H1 (cell line): ENCODE measurements around the gene REL. TPM values are rescaled to one million over a fixed set of nuclear protein-coding genes. Genes with fewer than 3 reads are reported as not detected.

Experiments used
- CTCF ChIA-PET: fragments of 300-600 bp; sonication (Branson Sonifier 250); formaldehyde crosslinking; loops from one replicate; lab custom pipeline; 2021; ENCODE audit not compliant: partially characterized antibody; lab: Charles Lee
- POLR2A ChIA-PET: fragments of 300-600 bp; sonication (Branson Sonifier 250); formaldehyde crosslinking; loops from one replicate; lab custom pipeline; 2021; ENCODE audit warnings: inconsistent platforms; ENCODE audit not compliant: partially characterized antibody; lab: Charles Lee
- DNase-seq, 2 experiments: peaks; one replicate each; pipeline versions ENCODE4 v3.0.0 to v3.0.0-alpha.2; 2010 to 2022; ENCODE audit warnings: low spot score in 2 of 2, low read depth in 1 of 2, mixed read lengths in 1 of 2
- FAIRE-seq: peaks from 2 replicates; lab custom pipeline; 2011; peaks lifted over from hg19 to GRCh38; lab: Jason Lieb, UNC
- H2AFZ ChIP-seq: 2 replicates; pipeline ENCODE4 v1.8.1; 2012; ENCODE audit warnings: low read length, inconsistent platforms
- H2AK5ac ChIP-seq: 2 replicates; pipeline ENCODE4 v1.6.1; 2013; ENCODE audit warnings: low read depth, low read length
- H2BK120ac ChIP-seq: replicated peaks from 2 replicates; pipeline ENCODE3; 2013; ENCODE audit warnings: low read depth, low read length, inconsistent platforms
- H2BK12ac ChIP-seq: 2 replicates; pipeline ENCODE4 v1.6.1; 2013; ENCODE audit warnings: low read depth, low read length
- H2BK15ac ChIP-seq: 2 replicates; pipeline ENCODE4 v1.6.1; 2013; ENCODE audit warnings: low read length
- H2BK20ac ChIP-seq: 2 replicates; pipeline ENCODE4 v1.6.1; 2013; ENCODE audit warnings: low read length
- H2BK5ac ChIP-seq: 2 replicates; pipeline ENCODE4 v1.6.1; 2013; ENCODE audit warnings: low read depth, low read length
- H3K14ac ChIP-seq: 2 replicates; pipeline ENCODE4 v1.6.1; 2013; ENCODE audit warnings: inconsistent platforms; ENCODE audit not compliant: insufficient read length
- H3K18ac ChIP-seq: 2 replicates; pipeline ENCODE4 v1.6.1; 2013; ENCODE audit warnings: low read length; ENCODE audit errors: extremely low read depth
- H3K23ac ChIP-seq: 2 replicates; pipeline ENCODE4 v1.6.1; 2013; ENCODE audit warnings: inconsistent platforms; ENCODE audit not compliant: insufficient read length
- H3K23me2 ChIP-seq: 2 replicates; pipeline ENCODE4 v1.6.1; 2013; ENCODE audit warnings: low read depth, low read length
- H3K27ac ChIP-seq: 2 replicates; pipeline ENCODE4 v1.6.1; 2011; ENCODE audit warnings: low read depth, low read length, inconsistent platforms
- H3K27me3 ChIP-seq, 4 experiments: replicated peaks in 1 of 4; 1 replicate in 1 of 4; 2 replicates in 3 of 4; pipeline versions ENCODE4 v1.6.1 to v1.8.1; 2011 to 2013; ENCODE audit warnings: low read length in 3 of 4, mild to moderate bottlenecking in 3 of 4, inconsistent platforms in 2 of 4, mixed read lengths in 2 of 4, moderate library complexity in 1 of 4; ENCODE audit not compliant: control insufficient read depth in 3 of 4, insufficient read depth in 3 of 4; ENCODE audit errors: extremely low read depth in 1 of 4
- H3K36me3 ChIP-seq, 4 experiments: 2 replicates each; pipeline versions ENCODE4 v1.6.1 to v1.8.1; 2011 to 2013; ENCODE audit warnings: mild to moderate bottlenecking in 4 of 4, low read length in 3 of 4, moderate library complexity in 2 of 4, control low read depth in 1 of 4, inconsistent platforms in 1 of 4; ENCODE audit not compliant: insufficient read depth in 4 of 4, control insufficient read depth in 2 of 4
- H3K4ac ChIP-seq: replicated peaks from 2 replicates; pipeline ENCODE3; 2013; ENCODE audit warnings: low read length, low read depth, mixed read lengths, inconsistent platforms; ENCODE audit not compliant: insufficient read length
- H3K4me1 ChIP-seq, 4 experiments: replicated peaks in 1 of 4; 1 replicate in 1 of 4; 2 replicates in 3 of 4; pipeline versions ENCODE4 v1.6.1 to v1.8.1; 2011 to 2013; ENCODE audit warnings: low read length in 3 of 4, inconsistent platforms in 2 of 4, mixed read lengths in 1 of 4; ENCODE audit not compliant: insufficient read depth in 4 of 4, control insufficient read depth in 3 of 4
- H3K4me2 ChIP-seq, 2 experiments: 2 replicates each; pipeline versions ENCODE4 v1.6.1 to v1.8.1; 2011 to 2013; ENCODE audit warnings: low read depth in 2 of 2, low read length in 2 of 2, control low read depth in 1 of 2, inconsistent platforms in 1 of 2, mild to moderate bottlenecking in 1 of 2; ENCODE audit not compliant: insufficient read depth in 1 of 2
- H3K4me3 ChIP-seq, 4 experiments: fragments of 200-600, 300-600 bp in 1 of 4; sonication (generic), shearing (Covaris generic), sonication (Bioruptor Twin) in 1 of 4; 2 replicates each; pipeline versions ENCODE4 v1.5.1 to v1.8.1; 2011 to 2016; ENCODE audit warnings: low read length in 4 of 4, low read depth in 3 of 4, control low read depth in 2 of 4, inconsistent platforms in 2 of 4, mild to moderate bottlenecking in 2 of 4, mixed read lengths in 1 of 4, moderate library complexity in 1 of 4; ENCODE audit not compliant: insufficient read depth in 2 of 4; ENCODE audit errors: extremely low read depth in 1 of 4
- H3K56ac ChIP-seq: replicated peaks from 2 replicates; pipeline ENCODE3; 2013; ENCODE audit warnings: low read depth, mild to moderate bottlenecking, mixed read lengths, low read length, inconsistent platforms; ENCODE audit not compliant: insufficient read length
- H3K79me1 ChIP-seq: 2 replicates; pipeline ENCODE4 v1.6.1; 2013; ENCODE audit warnings: low read depth, low read length, control low read depth
- H3K79me2 ChIP-seq, 2 experiments: 2 replicates each; pipeline versions ENCODE4 v1.6.1 to v1.8.1; 2012 to 2013; ENCODE audit warnings: low read length in 2 of 2, mild to moderate bottlenecking in 2 of 2, inconsistent platforms in 1 of 2; ENCODE audit not compliant: insufficient read depth in 2 of 2, control insufficient read depth in 1 of 2
- H3K9ac ChIP-seq, 4 experiments: replicated peaks in 1 of 4; 1 replicate in 1 of 4; 2 replicates in 3 of 4; pipeline versions ENCODE4 v1.6.1 to v1.8.1; 2011 to 2013; ENCODE audit warnings: low read depth in 3 of 4, low read length in 3 of 4, control low read depth in 2 of 4, mild to moderate bottlenecking in 2 of 4, moderate library complexity in 2 of 4, inconsistent platforms in 1 of 4; ENCODE audit errors: extremely low read depth in 1 of 4
- H3K9me3 ChIP-seq, 2 experiments: 2 replicates each; pipeline versions ENCODE4 v1.6.1 to v1.8.1; 2012 to 2013; ENCODE audit warnings: mild to moderate bottlenecking in 2 of 2, moderate library complexity in 2 of 2, control low read depth in 1 of 2, inconsistent platforms in 1 of 2, low read depth in 1 of 2, low read length in 1 of 2, mixed read lengths in 1 of 2; ENCODE audit not compliant: insufficient read depth in 2 of 2
- H4K20me1 ChIP-seq, 2 experiments: replicated peaks in 1 of 2; 2 replicates each; pipeline versions ENCODE3 to v1.8.1; 2011 to 2013; ENCODE audit warnings: inconsistent platforms in 2 of 2, low read length in 2 of 2, mild to moderate bottlenecking in 1 of 2; ENCODE audit not compliant: insufficient read depth in 2 of 2, control insufficient read depth in 1 of 2
- H4K5ac ChIP-seq: 2 replicates; pipeline ENCODE4 v1.6.1; 2013; ENCODE audit warnings: low read length, low read depth, mixed read lengths, inconsistent platforms; ENCODE audit not compliant: insufficient read length
- H4K8ac ChIP-seq: 2 replicates; pipeline ENCODE4 v1.8.0; 2013; ENCODE audit warnings: mild to moderate bottlenecking, moderate library complexity, low read length, inconsistent platforms; ENCODE audit not compliant: insufficient read depth; ENCODE audit errors: extremely low read depth
- H4K91ac ChIP-seq: replicated peaks from 2 replicates; pipeline ENCODE3; 2013; ENCODE audit warnings: low read length, mixed read lengths, inconsistent platforms; ENCODE audit not compliant: insufficient read length
- HDAC2 ChIP-seq, 2 experiments: fragments of 300-600 bp in 1 of 2; sonication (generic) in 1 of 2; IDR thresholded peaks; 2 replicates each; pipeline ENCODE4 v1.6.1; 2011 to 2012; ENCODE audit warnings: low read depth in 2 of 2, low read length in 2 of 2, mild to moderate bottlenecking in 2 of 2, moderate library complexity in 2 of 2, borderline replicate concordance in 1 of 2, inconsistent platforms in 1 of 2
- KDM4A ChIP-seq: IDR thresholded peaks from one replicate; pipeline ENCODE4 v1.7.1; 2012; ENCODE audit warnings: low read depth, mild to moderate bottlenecking, moderate library complexity, low read length, inconsistent platforms; ENCODE audit not compliant: severe bottlenecking
- SIN3A ChIP-seq, 2 experiments: IDR thresholded peaks in 1 of 2; conservative IDR thresholded peaks in 1 of 2; 2 replicates each; pipeline ENCODE4 v1.6.1; 2011 to 2012; ENCODE audit warnings: low read length in 2 of 2, improper control_type of control experiment in 1 of 2, low read depth in 1 of 2, mild to moderate bottlenecking in 1 of 2
- SRF ChIP-seq: IDR thresholded peaks from 2 replicates; pipeline ENCODE4 v1.6.1; 2011; ENCODE audit warnings: mild to moderate bottlenecking, low read depth, low read length, moderate library complexity
- TCF12 ChIP-seq: IDR thresholded peaks from 2 replicates; pipeline ENCODE4 v1.6.1; 2011; ENCODE audit warnings: low read depth, mild to moderate bottlenecking, low read length
- WGBS, 2 experiments: shearing (Covaris generic) in 1 of 2; methylation state at CpG; one replicate each; pipeline versions ENCODE4 v1.1.6 to v1.1.7; 2013 to 2015; ENCODE audit warnings: low lambda C conversion rate in 2 of 2, mixed read lengths in 2 of 2, inconsistent platforms in 1 of 2, low coverage in 1 of 2, missing lambda C conversion rate in 1 of 2; ENCODE audit not compliant: insufficient replicate concordance in 2 of 2, insufficient coverage in 1 of 2, insufficient read length in 1 of 2; ENCODE audit errors: extremely low coverage in 1 of 2, missing lambda C conversion rate in 1 of 2; 5-methylcytosine and 5-hydroxymethylcytosine counted together
- polyA plus RNA-seq, 7 experiments: library from polyadenylated mRNA; depleted of rRNA in 3 of 7; stranded (reverse) in 5 of 7; unstranded in 2 of 7; fragments of >200 nt in 5 of 7; fragments of 200-250 nt in 2 of 7; gene quantifications; 1 replicate in 5 of 7; 2 replicates in 1 of 7; 4 replicates in 1 of 7; pipeline versions ENCODE4 v1.2.1 to v1.2.3, GENCODE V29; 2011 to 2013; ENCODE audit warnings: missing spikeins in 2 of 7, mixed read lengths in 2 of 7
- total RNA-seq: library from RNA; stranded (reverse); fragmentation: NEBNext Ultra II Directional; extraction: Animal tissue kit (Norgen Biotek cat#: 25700); gene quantifications from 2 replicates; pipeline ENCODE4 v1.2.1, GENCODE V29; 2021
- TF ChIP-seq, protein P1 (sequence below): IDR thresholded peaks from 2 replicates; pipeline ENCODE4 v1.6.1; 2011; ENCODE audit warnings: low read length, improper control_type of control experiment

The REL gene
- total and polyA plus RNA-seq, 2 of the 8 experiments (the other 6 are each of a cell fraction or from before 2014, with no cell fraction given): 1.5 to 7.5 TPM

DNA sequence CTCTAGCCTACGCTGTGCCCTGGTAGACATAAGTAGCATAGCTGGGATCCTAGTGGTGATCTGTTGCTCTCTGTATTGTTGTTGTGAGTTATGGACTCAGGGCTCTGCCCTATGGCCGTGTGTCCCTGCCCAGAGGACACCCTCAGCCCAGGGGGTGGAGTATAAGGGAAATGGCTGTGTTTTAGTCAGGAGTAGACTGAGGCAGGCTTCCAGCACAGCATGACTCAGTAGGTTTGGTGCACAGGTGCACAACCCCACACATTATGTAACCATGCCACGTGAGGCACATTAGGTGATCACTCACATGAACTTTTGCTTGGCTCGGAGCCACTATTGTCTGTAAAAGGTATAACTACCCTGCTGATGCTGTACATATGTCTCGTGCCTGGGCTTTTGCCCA lies 76.3 kb downstream of the REL start:
- Histone ChIP-seq H3K4ac (no peak overlapping the region), H3K23ac (no peak overlapping the region), H3K4me1 (no peaks in the 10 kb centered on the region), H3K56ac (no peak overlapping the region), H3K79me2 (no peaks in the 10 kb centered on the region), H3K27ac (no peak overlapping the region), H3K9ac (no peak overlapping the region), H3K4me2 (no peak overlapping the region), H4K5ac (no peak overlapping the region), H3K18ac (no peak overlapping the region), H2BK15ac (no peak overlapping the region), H3K4me3 (no peak overlapping the region), H3K27me3 (no peaks in the 10 kb centered on the region), H3K9me3 (no peaks in the 10 kb centered on the region), H3K36me3 (no peaks in the 10 kb centered on the region), H3K23me2 (no peaks in the 10 kb centered on the region), H2AFZ (no peak overlapping the region), H2BK120ac (no peak overlapping the region), H3K79me1 (no peaks in the 10 kb centered on the region), H2AK5ac (no peak overlapping the region), H4K20me1 (no peaks in the 10 kb centered on the region), H2BK12ac (no peak overlapping the region), H4K8ac (no peak overlapping the region), H4K91ac (no peak overlapping the region), H3K14ac (no peak overlapping the region), H2BK20ac (no peak overlapping the region), H2BK5ac (no peak overlapping the region)
- DNase-seq: no peak
- POLR2A ChIA-PET: no interaction called here
- TF ChIP-seq KDM4A (no peak), HDAC2 (IDR thresholded peaks at IDR 0.05; ENCODE audit: borderline replicate concordance in 1 of 2, low read depth in 2 of 2, low read length in 2 of 2) (no peak), SIN3A (conservative IDR thresholded peaks at IDR 0.05 in 1 of 2, IDR thresholded peaks at IDR 0.05 in 1 of 2; ENCODE audit: low read depth in 1 of 2, low read length in 2 of 2) (no peak), SRF (no peak), TCF12 (no peak)
- TF ChIP-seq, protein P1, sequence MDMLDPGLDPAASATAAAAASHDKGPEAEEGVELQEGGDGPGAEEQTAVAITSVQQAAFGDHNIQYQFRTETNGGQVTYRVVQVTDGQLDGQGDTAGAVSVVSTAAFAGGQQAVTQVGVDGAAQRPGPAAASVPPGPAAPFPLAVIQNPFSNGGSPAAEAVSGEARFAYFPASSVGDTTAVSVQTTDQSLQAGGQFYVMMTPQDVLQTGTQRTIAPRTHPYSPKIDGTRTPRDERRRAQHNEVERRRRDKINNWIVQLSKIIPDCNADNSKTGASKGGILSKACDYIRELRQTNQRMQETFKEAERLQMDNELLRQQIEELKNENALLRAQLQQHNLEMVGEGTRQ: no peak
- WGBS, 2 experiments: 95% methylated on average over 5 of the region's 5 CpGs; no CpG with 5 or more reads in 1 of the 2 experiments
- no peak for FAIRE-seq
- CTCF ChIA-PET: no interaction called here
